Renal cortex interstitium (tissue), 11 donors: ENCODE data around the gene TINAGL1. TPM values are rescaled to one million over a fixed set of nuclear protein-coding genes. Genes with fewer than 3 reads are reported as not detected.

ENCODE experiments used
- DNase-seq, 11 donors: peaks; one replicate each; pipeline ENCODE4 v3.0.0-alpha.2; 2013; ENCODE audit warnings: low read depth in 9 of 11, low spot score in 4 of 11; ENCODE audit errors: extremely low read depth in 1 of 11
- polyA plus RNA-seq, 3 donors: library from polyadenylated mRNA; unstranded; fragments of 120-200 nt; gene quantifications; one replicate each; pipeline ENCODE4 v1.2.1, GENCODE V29; 2013; ENCODE audit not compliant: insufficient read length in 3 of 3

Gene TINAGL1
- polyA plus RNA-seq, 3 donors, result 34.9 to 54.1 (median 40.9) TPM

GRCh38 chr1:31593136-31593665 lies 16.9 kb downstream of the TINAGL1 start:
- no peak for DNase-seq

GRCh38 chr1:31593770-31594632 lies 17.7 kb downstream of the TINAGL1 start:
- no peak for DNase-seq

GRCh38 chr1:31595836-31596736 lies 19.8 kb downstream of the TINAGL1 start:
- DNase-seq, result no peak

GRCh38 chr1:31596737-31597097 lies 20.4 kb downstream of the TINAGL1 start:
- no peak for DNase-seq

- DNase-seq, result no peak
Measured at GRCh38 chr1:31598980-31599379, 22.7 kb downstream of the TINAGL1 start.

GRCh38 chr1:31600641-31601040 lies 24.3 kb downstream of the TINAGL1 start:
- no peak for DNase-seq

- DNase-seq, result no peak
Measured at GRCh38 chr1:31602081-31602480, 25.8 kb downstream of the TINAGL1 start.

- no peak for DNase-seq
Measured at GRCh38 chr1:31605908-31606427, 29.7 kb downstream of the TINAGL1 start.

- no peak for DNase-seq
Measured at GRCh38 chr1:31607360-31607759, 31.0 kb downstream of the TINAGL1 start.

GRCh38 chr1:31609514-31610118 lies 33.3 kb downstream of the TINAGL1 start:
- peak in 4 of 11 donors; percentile 31 to 51 (median 48) for DNase-seq

- DNase-seq, result no peak
Measured at GRCh38 chr1:31614414-31615005, 38.2 kb downstream of the TINAGL1 start.

- DNase-seq, result no peak
Measured at GRCh38 chr1:31615414-31615813, 39.1 kb downstream of the TINAGL1 start.

- DNase-seq, result no peak
Measured at GRCh38 chr1:31615939-31616338, 39.6 kb downstream of the TINAGL1 start.

GRCh38 chr1:31617218-31617915 lies 41.1 kb downstream of the TINAGL1 start, which contains the start of gene HCRTR1:
Gene HCRTR1 (plus strand): TSS chr1:31617689. CDS start chr1:31619193, 1,504 bp downstream.
- DNase-seq, result no peak

GRCh38 chr1:31617916-31618746 lies 41.8 kb downstream of the TINAGL1 start:
- DNase-seq, result peak in 8 of 11 donors; percentile 45 to 69 (median 60)

- no peak for DNase-seq
Measured at GRCh38 chr1:31618916-31619846, 42.9 kb downstream of the TINAGL1 start.
